GM23338 (cell line): ENCODE data around the gene CDH5. TPM values are rescaled to one million over a fixed set of nuclear protein-coding genes. Genes with fewer than 3 reads are reported as not detected.

Source experiments
- ATAC-seq: fragments of 200-7000 bp; cut with Tn5 transposase; 3 replicates; pipeline ENCODE4 v1.9.1; 2020
- DNase-seq: peaks from one replicate; pipeline ENCODE4 v3.0.0-alpha.2; 2015; ENCODE audit warnings: low spot score
- H2AFZ ChIP-seq: fragments of 200-600 bp; sonication (generic); 2 replicates; pipeline ENCODE4 v1.8.0; 2016; ENCODE audit warnings: antibody characterized with exemption, mild to moderate bottlenecking, moderate library complexity
- H3F3A ChIP-seq: fragments of 200-600 bp; sonication (generic); replicated peaks from 2 replicates; pipeline ENCODE4 v1.8.0; 2017; ENCODE audit warnings: antibody characterized with exemption, mixed run types, low read depth
- H3K27ac ChIP-seq: fragments of 200-600 bp; sonication (generic); 2 replicates; pipeline ENCODE4 v1.6.1; 2016; ENCODE audit warnings: low read depth
- H3K27me3 ChIP-seq: fragments of 200-600 bp; sonication (generic); 2 replicates; pipeline ENCODE4 v1.8.0; 2016; ENCODE audit warnings: mild to moderate bottlenecking, mixed run types, moderate library complexity; ENCODE audit not compliant: insufficient read depth
- H3K36me3 ChIP-seq: fragments of 200-600 bp; sonication (generic); 2 replicates; pipeline ENCODE4 v1.8.0; 2016; ENCODE audit warnings: mild to moderate bottlenecking; ENCODE audit not compliant: insufficient read depth
- H3K4me1 ChIP-seq: fragments of 200-600 bp; sonication (generic); 2 replicates; pipeline ENCODE4 v1.8.0; 2016; ENCODE audit warnings: mild to moderate bottlenecking, moderate library complexity; ENCODE audit not compliant: insufficient read depth
- H3K4me2 ChIP-seq: fragments of 200-600 bp; sonication (generic); 2 replicates; pipeline ENCODE4 v1.7.1; 2017; ENCODE audit warnings: mixed run types
- H3K4me3 ChIP-seq: fragments of 200-600 bp; sonication (generic); 2 replicates; pipeline ENCODE4 v1.6.1; 2016; ENCODE audit warnings: mixed run types
- H3K79me2 ChIP-seq: fragments of 200-600 bp; sonication (generic); replicated peaks from 2 replicates; pipeline ENCODE4 v1.8.0; 2017; ENCODE audit warnings: mild to moderate bottlenecking; ENCODE audit not compliant: insufficient read depth
- H3K9me2 ChIP-seq: fragments of 200-600 bp; sonication (generic); 2 replicates; pipeline ENCODE4 v1.8.0; 2017; ENCODE audit not compliant: insufficient read depth
- H4K20me1 ChIP-seq: fragments of 200-600 bp; sonication (generic); replicated peaks from 2 replicates; pipeline ENCODE4 v1.8.0; 2017; ENCODE audit warnings: mild to moderate bottlenecking; ENCODE audit not compliant: insufficient read depth
- H3K27ac Mint-ChIP-seq: 2 replicates; pipeline ENCODE4 v1.8.0; 2020; ENCODE audit warnings: inconsistent platforms, mild to moderate bottlenecking, moderate library complexity, mixed read lengths
- H3K27me3 Mint-ChIP-seq: 3 replicates; pipeline ENCODE4 v1.8.0; 2022; ENCODE audit warnings: low read depth, mild to moderate bottlenecking, moderate library complexity, mixed read lengths, inconsistent platforms; ENCODE audit not compliant: insufficient read depth, poor library complexity
- H3K36me3 Mint-ChIP-seq: 3 replicates; pipeline ENCODE4 v1.8.0; 2021; ENCODE audit warnings: low read depth, mild to moderate bottlenecking, inconsistent platforms, moderate library complexity, mixed read lengths
- H3K4me1 Mint-ChIP-seq: 3 replicates; pipeline ENCODE4 v1.8.0; 2020; ENCODE audit warnings: mild to moderate bottlenecking, inconsistent platforms, mixed read lengths
- H3K4me3 Mint-ChIP-seq: 3 replicates; pipeline ENCODE4 v1.8.0; 2021; ENCODE audit warnings: moderate library complexity, mild to moderate bottlenecking, inconsistent platforms, mixed read lengths
- H3K9me3 Mint-ChIP-seq: 3 replicates; pipeline ENCODE4 v1.8.0; 2020; ENCODE audit warnings: moderate library complexity, mild to moderate bottlenecking, inconsistent platforms, mixed read lengths
- CREB1 ChIP-seq: fragments of 250-450 bp; sonication (Bioruptor Pico); IDR thresholded peaks from 2 replicates; pipeline ENCODE4 v1.5.0; 2020; ENCODE audit warnings: low read depth, mild to moderate bottlenecking, moderate library complexity
- EZH2 ChIP-seq: fragments of 200-600 bp; sonication (generic); IDR thresholded peaks from one replicate; pipeline ENCODE4 v1.8.0; 2017; ENCODE audit warnings: antibody characterized with exemption, mild to moderate bottlenecking, low read depth; ENCODE audit not compliant: unreplicated experiment
- JUNB ChIP-seq: IDR thresholded peaks from one replicate; pipeline ENCODE4 v1.6.1; 2016; ENCODE audit warnings: antibody characterized with exemption; ENCODE audit not compliant: unreplicated experiment
- POLR2AphosphoS5 ChIP-seq: IDR thresholded peaks from 2 replicates; pipeline ENCODE4 v1.6.1; 2016; ENCODE audit warnings: antibody characterized with exemption, low read depth
- STAT1 ChIP-seq: IDR thresholded peaks from one replicate; pipeline ENCODE4 v1.6.1; 2016; ENCODE audit warnings: antibody characterized with exemption; ENCODE audit not compliant: unreplicated experiment
- polyA plus RNA-seq: library from polyadenylated mRNA; unstranded; fragments of >200 nt; fragmentation: Nextera tagmentation; extraction: Ambion mirVana; gene quantifications from 2 replicates; pipeline ENCODE4 v1.2.1, GENCODE V29; 2016
- total RNA-seq: library from RNA; depleted of rRNA; stranded (reverse); fragments of >200 nt; shearing (Covaris generic); gene quantifications from 2 replicates; pipeline ENCODE4 v1.2.3, GENCODE V29; 2014
- TF ChIP-seq, protein P1 (sequence below): fragments of 250-450 bp; sonication (Bioruptor Pico); IDR thresholded peaks from 2 replicates; pipeline ENCODE4 v1.5.0; 2020; ENCODE audit warnings: mild to moderate bottlenecking, moderate library complexity
- TF ChIP-seq, protein P2 (sequence below): IDR thresholded peaks from 2 replicates; pipeline ENCODE4 v1.6.1; 2016; ENCODE audit warnings: antibody characterized with exemption
- TF ChIP-seq, protein P3 (sequence below): IDR thresholded peaks from one replicate; pipeline ENCODE4 v1.6.1; 2018; ENCODE audit warnings: antibody characterized with exemption; ENCODE audit not compliant: unreplicated experiment

Gene CDH5
- total and polyA plus RNA-seq, 2 experiments from 2014 or later, result 0.18 TPM; not detected in 1

DNA sequence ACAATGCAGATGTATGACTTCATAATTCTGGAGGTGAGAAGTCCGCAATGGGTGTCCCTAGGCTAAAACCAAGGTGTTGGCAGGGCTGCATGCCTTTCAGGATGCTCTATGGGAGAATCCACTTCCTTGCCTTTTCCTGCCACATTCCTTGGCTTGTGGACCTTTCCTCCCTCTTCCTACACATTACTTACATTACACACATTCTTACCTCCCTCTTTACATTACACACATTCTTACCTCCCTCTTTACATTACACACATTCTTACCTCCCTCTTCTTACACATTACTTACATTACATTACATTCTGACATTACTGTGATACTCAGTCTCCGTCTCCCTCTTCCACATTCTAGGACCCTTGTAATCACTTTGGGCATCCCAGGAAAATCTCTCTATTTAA lies 14.2 kb upstream of the CDH5 start:
- Mint-ChIP-seq H3K4me1 (peaks cover 10% of the 10 kb centered on the region), H3K9me3 (peaks cover 3% of the 10 kb centered on the region; the same call in 2 of the 3 replicates), H3K27ac (no peak overlapping the region), H3K27me3 (peaks cover 11% of the 10 kb centered on the region), H3K36me3 (no peaks in the 10 kb centered on the region; the same call in 2 of the 3 replicates), H3K4me3 (no peak overlapping the region)
- Histone ChIP-seq H3K9me2 (no peaks in the 10 kb centered on the region), H4K20me1 (no peaks in the 10 kb centered on the region), H3K36me3 (no peaks in the 10 kb centered on the region), H3K4me2 (no peak overlapping the region), H3K27ac (no peak overlapping the region), H3K27me3 (no peaks in the 10 kb centered on the region), H3K4me1 (no peaks in the 10 kb centered on the region), H3F3A (no peaks in the 10 kb centered on the region), H3K79me2 (no peaks in the 10 kb centered on the region), H3K4me3 (no peak overlapping the region), H2AFZ (no peak overlapping the region)
- no peak for ATAC-seq
- no peak for DNase-seq
- no peak for TF ChIP-seq JUNB
- no peak for TF ChIP-seq EZH2
- no peak for TF ChIP-seq STAT1
- TF ChIP-seq, protein P1, sequence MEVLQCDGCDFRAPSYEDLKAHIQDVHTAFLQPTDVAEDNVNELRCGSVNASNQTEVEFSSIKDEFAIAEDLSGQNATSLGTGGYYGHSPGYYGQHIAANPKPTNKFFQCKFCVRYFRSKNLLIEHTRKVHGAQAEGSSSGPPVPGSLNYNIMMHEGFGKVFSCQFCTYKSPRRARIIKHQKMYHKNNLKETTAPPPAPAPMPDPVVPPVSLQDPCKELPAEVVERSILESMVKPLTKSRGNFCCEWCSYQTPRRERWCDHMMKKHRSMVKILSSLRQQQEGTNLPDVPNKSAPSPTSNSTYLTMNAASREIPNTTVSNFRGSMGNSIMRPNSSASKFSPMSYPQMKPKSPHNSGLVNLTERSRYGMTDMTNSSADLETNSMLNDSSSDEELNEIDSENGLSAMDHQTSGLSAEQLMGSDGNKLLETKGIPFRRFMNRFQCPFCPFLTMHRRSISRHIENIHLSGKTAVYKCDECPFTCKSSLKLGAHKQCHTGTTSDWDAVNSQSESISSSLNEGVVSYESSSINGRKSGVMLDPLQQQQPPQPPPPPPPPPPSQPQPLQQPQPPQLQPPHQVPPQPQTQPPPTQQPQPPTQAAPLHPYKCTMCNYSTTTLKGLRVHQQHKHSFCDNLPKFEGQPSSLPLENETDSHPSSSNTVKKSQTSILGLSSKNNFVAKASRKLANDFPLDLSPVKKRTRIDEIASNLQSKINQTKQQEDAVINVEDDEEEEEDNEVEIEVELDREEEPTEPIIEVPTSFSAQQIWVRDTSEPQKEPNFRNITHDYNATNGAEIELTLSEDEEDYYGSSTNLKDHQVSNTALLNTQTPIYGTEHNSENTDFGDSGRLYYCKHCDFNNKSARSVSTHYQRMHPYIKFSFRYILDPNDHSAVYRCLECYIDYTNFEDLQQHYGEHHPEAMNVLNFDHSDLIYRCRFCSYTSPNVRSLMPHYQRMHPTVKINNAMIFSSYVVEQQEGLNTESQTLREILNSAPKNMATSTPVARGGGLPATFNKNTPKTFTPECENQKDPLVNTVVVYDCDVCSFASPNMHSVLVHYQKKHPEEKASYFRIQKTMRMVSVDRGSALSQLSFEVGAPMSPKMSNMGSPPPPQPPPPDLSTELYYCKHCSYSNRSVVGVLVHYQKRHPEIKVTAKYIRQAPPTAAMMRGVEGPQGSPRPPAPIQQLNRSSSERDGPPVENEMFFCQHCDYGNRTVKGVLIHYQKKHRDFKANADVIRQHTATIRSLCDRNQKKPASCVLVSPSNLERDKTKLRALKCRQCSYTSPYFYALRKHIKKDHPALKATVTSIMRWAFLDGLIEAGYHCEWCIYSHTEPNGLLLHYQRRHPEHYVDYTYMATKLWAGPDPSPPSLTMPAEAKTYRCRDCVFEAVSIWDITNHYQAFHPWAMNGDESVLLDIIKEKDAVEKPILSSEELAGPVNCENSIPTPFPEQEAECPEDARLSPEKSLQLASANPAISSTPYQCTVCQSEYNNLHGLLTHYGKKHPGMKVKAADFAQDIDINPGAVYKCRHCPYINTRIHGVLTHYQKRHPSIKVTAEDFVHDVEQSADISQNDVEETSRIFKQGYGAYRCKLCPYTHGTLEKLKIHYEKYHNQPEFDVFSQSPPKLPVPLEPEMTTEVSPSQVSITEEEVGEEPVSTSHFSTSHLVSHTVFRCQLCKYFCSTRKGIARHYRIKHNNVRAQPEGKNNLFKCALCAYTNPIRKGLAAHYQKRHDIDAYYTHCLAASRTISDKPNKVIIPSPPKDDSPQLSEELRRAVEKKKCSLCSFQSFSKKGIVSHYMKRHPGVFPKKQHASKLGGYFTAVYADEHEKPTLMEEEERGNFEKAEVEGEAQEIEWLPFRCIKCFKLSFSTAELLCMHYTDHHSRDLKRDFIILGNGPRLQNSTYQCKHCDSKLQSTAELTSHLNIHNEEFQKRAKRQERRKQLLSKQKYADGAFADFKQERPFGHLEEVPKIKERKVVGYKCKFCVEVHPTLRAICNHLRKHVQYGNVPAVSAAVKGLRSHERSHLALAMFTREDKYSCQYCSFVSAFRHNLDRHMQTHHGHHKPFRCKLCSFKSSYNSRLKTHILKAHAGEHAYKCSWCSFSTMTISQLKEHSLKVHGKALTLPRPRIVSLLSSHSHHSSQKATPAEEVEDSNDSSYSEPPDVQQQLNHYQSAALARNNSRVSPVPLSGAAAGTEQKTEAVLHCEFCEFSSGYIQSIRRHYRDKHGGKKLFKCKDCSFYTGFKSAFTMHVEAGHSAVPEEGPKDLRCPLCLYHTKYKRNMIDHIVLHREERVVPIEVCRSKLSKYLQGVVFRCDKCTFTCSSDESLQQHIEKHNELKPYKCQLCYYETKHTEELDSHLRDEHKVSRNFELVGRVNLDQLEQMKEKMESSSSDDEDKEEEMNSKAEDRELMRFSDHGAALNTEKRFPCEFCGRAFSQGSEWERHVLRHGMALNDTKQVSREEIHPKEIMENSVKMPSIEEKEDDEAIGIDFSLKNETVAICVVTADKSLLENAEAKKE (CRISPR knock-in tag), result no peak
- no peak for TF ChIP-seq POLR2AphosphoS5
- TF ChIP-seq, protein P2, sequence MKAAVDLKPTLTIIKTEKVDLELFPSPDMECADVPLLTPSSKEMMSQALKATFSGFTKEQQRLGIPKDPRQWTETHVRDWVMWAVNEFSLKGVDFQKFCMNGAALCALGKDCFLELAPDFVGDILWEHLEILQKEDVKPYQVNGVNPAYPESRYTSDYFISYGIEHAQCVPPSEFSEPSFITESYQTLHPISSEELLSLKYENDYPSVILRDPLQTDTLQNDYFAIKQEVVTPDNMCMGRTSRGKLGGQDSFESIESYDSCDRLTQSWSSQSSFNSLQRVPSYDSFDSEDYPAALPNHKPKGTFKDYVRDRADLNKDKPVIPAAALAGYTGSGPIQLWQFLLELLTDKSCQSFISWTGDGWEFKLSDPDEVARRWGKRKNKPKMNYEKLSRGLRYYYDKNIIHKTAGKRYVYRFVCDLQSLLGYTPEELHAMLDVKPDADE, result no peak
- TF ChIP-seq, protein P3, sequence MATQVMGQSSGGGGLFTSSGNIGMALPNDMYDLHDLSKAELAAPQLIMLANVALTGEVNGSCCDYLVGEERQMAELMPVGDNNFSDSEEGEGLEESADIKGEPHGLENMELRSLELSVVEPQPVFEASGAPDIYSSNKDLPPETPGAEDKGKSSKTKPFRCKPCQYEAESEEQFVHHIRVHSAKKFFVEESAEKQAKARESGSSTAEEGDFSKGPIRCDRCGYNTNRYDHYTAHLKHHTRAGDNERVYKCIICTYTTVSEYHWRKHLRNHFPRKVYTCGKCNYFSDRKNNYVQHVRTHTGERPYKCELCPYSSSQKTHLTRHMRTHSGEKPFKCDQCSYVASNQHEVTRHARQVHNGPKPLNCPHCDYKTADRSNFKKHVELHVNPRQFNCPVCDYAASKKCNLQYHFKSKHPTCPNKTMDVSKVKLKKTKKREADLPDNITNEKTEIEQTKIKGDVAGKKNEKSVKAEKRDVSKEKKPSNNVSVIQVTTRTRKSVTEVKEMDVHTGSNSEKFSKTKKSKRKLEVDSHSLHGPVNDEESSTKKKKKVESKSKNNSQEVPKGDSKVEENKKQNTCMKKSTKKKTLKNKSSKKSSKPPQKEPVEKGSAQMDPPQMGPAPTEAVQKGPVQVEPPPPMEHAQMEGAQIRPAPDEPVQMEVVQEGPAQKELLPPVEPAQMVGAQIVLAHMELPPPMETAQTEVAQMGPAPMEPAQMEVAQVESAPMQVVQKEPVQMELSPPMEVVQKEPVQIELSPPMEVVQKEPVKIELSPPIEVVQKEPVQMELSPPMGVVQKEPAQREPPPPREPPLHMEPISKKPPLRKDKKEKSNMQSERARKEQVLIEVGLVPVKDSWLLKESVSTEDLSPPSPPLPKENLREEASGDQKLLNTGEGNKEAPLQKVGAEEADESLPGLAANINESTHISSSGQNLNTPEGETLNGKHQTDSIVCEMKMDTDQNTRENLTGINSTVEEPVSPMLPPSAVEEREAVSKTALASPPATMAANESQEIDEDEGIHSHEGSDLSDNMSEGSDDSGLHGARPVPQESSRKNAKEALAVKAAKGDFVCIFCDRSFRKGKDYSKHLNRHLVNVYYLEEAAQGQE, result no peak
- TF ChIP-seq CREB1 (CRISPR knock-in tag), result no peak
